Naive thymus-derived CD8-positive, alpha-beta T cell (primary cell): ENCODE measurements around the gene NCOA6. TPM values are rescaled to one million over a fixed set of nuclear protein-coding genes. Genes with fewer than 3 reads are reported as not detected.

ENCODE experiments used
- ATAC-seq, 2 donors: fragments of 150-1000 bp; cut with Tn5 transposase in 1 of 2; sonication (Bioruptor Pico), chemical (Tn5 transposase) in 1 of 2; 1 replicate in 1 of 2; 2 replicates in 1 of 2; pipeline ENCODE4 v1.10.0; 2021; ENCODE audit warnings: mild to moderate bottlenecking in 2 of 2, moderate library complexity in 2 of 2
- POLR2A ChIA-PET: fragments of 350-600 bp; sonication (Branson Sonifier 250); formaldehyde crosslinking; loops from one replicate; lab custom pipeline; 2021; ENCODE audit warnings: antibody characterized with exemption; lab: Charles Lee
- DNase-seq, 10 donors: peaks; one replicate each; pipeline versions ENCODE4 v3.0.0 to v3.0.0-alpha.2; 2020 to 2022
- H3K27ac Mint-ChIP-seq, 10 donors: one replicate each; pipeline ENCODE4 v1.8.0; 2020 to 2022; ENCODE audit warnings: mild to moderate bottlenecking in 10 of 10, mixed read lengths in 10 of 10, moderate library complexity in 4 of 10, inconsistent platforms in 1 of 10
- H3K27me3 Mint-ChIP-seq, 5 donors: one replicate each; pipeline ENCODE4 v1.8.0; 2021 to 2022; ENCODE audit warnings: mixed read lengths in 5 of 5
- H3K36me3 Mint-ChIP-seq, 3 donors: one replicate each; pipeline ENCODE4 v1.8.0; 2020 to 2022; ENCODE audit warnings: mixed read lengths in 3 of 3, mild to moderate bottlenecking in 2 of 3, inconsistent platforms in 1 of 3
- H3K4me1 Mint-ChIP-seq, 4 donors: one replicate each; pipeline ENCODE4 v1.8.0; 2021 to 2022; ENCODE audit warnings: mixed read lengths in 4 of 4
- H3K4me3 Mint-ChIP-seq, 10 donors: one replicate each; pipeline ENCODE4 v1.8.0; 2020 to 2022; ENCODE audit warnings: mild to moderate bottlenecking in 10 of 10, mixed read lengths in 10 of 10, moderate library complexity in 6 of 10, inconsistent platforms in 1 of 10
- H3K9me3 Mint-ChIP-seq, 9 donors: one replicate each; pipeline ENCODE4 v1.8.0; 2020 to 2022; ENCODE audit warnings: mixed read lengths in 9 of 9, mild to moderate bottlenecking in 3 of 9, inconsistent platforms in 1 of 9, moderate library complexity in 1 of 9
- polyA plus RNA-seq, 3 donors: library from polyadenylated mRNA; unstranded; fragments of 300-500 nt; fragmentation: Illumina TruSeq; gene quantifications; one replicate each; pipeline ENCODE4 v1.2.3, GENCODE V29; 2021
- total RNA-seq, 8 experiments: library from RNA in 2 of 8; stranded (reverse) in 2 of 8; gene quantifications; one replicate each; pipeline ENCODE4 v1.2.3 and lab custom pipeline; 2021 to 2026

Gene NCOA6
- total and polyA plus RNA-seq, 5 experiments from 2014 or later: 2.8 to 29.2 (median 8.2) TPM

DNA sequence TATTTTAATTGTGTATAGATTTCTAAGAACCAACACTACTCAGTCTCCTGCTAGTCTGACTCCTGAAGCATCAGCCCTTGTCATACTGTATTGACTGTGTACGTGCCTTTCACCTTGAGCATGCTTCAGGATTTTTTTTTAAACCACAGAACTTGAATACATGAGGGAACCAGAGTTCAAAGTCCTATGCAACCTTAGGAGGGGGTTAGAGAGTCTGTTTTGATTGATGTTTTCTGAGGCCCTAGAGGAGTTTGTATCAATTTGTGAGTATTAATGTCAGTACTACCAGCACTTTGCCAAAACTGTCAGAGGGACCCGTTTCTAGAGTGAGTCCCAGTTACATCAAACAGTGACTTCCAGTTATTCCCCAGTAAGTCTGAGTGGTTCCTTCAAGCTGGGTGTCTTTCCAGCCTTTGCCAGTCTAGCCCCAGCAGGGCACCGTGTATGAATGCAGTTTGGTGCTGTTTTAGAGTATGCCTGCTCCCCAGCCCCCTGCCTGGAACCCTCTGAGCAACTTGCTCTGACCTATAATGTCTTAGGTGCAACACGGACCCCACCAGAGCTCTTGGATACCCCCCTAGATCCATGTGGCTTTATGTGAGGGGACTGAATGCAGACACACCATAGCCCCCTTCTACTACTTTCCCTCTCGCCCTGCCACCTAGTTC is 112.8 kb downstream of the NCOA6 start:
- ATAC-seq (no peak), DNase-seq (no peak)
- Mint-ChIP-seq H3K36me3 (peaks cover 0 to 25% (median 0%) of the 10 kb centered on the region in 3 donors), H3K27ac (peak overlapping the region in 3 of 10 donors; percentile 31 to 36 (median 33)), H3K9me3 (no peaks in the 10 kb centered on the region), H3K27me3 (no peaks in the 10 kb centered on the region), H3K4me1 (peaks cover 14 to 19% (median 16%) of the 10 kb centered on the region in 4 donors), H3K4me3 (no peak overlapping the region)
- POLR2A ChIA-PET: no interaction called here

DNA sequence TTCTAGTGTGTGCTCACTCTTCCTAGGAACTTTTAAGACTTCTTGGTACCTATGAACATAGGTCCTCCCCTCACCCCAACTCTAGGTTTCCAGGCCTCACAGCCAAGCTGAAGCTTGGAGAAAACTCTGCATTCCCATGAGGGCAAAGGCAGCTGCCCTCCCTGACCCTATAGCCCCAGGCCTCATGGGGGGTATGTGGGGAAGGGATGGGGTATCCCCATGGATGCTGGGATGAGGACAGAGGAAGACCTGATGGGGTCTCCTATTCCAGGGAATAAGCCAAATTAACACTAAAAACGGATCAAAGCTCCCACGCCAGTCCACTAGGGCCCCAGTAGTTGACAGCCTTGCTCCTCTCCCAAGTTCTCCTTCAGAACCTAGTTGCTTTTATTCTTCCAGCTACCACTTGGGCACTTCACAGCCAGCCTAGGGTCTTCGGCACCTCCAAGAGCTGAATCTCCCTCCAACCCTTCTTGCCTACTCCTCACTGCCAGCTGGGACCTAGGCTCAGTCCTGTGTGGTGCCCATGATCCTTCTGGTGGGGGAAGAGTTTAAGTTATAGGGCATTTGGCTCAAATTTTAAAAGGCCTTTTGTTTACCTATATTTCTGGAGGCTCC is 113.5 kb downstream of the NCOA6 start:
- H3K4me3 Mint-ChIP-seq: peak overlapping the region in 2 of 10 donors; percentile 14 to 30
- DNase-seq (no peak), ATAC-seq (no peak)
- H3K27ac Mint-ChIP-seq: peak overlapping the region in 3 of 10 donors; percentile 2 to 69 (median 33)
- H3K9me3 Mint-ChIP-seq: no peaks in the 10 kb centered on the region
- H3K36me3 Mint-ChIP-seq: peaks cover 0 to 21% (median 0%) of the 10 kb centered on the region in 3 donors
- H3K27me3 Mint-ChIP-seq: no peaks in the 10 kb centered on the region
- POLR2A ChIA-PET: no interaction called here
- peaks cover 14 to 19% (median 16%) of the 10 kb centered on the region in 4 donors for H3K4me1 Mint-ChIP-seq

GRCh38 chr20:34710861-34711574 is 114.4 kb downstream of the NCOA6 start:
- no peaks in the 10 kb centered on the region for H3K27me3 Mint-ChIP-seq
- H3K27ac Mint-ChIP-seq: peak overlapping the region in 5 of 10 donors; percentile 74 to 100 (median 81)
- H3K9me3 Mint-ChIP-seq: no peaks in the 10 kb centered on the region

GRCh38 chr20:34710568-34710839 is 114.9 kb downstream of the NCOA6 start:
- ATAC-seq: no peak
- POLR2A ChIA-PET: interaction anchor here (0.5 to 1.0 kb wide), 2 partner anchors 10 to 85 kb away, joined by 3 to 4 read pairs; no protein-coding TSS in a partner anchor
- no peak for DNase-seq
- Mint-ChIP-seq H3K9me3 (no peaks in the 10 kb centered on the region), H3K27me3 (no peaks in the 10 kb centered on the region), H3K27ac (peak overlapping the region in 9 of 10 donors; percentile 39 to 100 (median 80)), H3K4me3 (peak overlapping the region; percentile 72 to 92 (median 84)), H3K4me1 (peaks cover 14 to 20% (median 16%) of the 10 kb centered on the region in 4 donors), H3K36me3 (peaks cover 0 to 19% (median 0%) of the 10 kb centered on the region in 3 donors)

More at GRCh38 chr20:34710861-34711574, 114.4 kb downstream of the NCOA6 start:
- no peak for DNase-seq
- H3K36me3 Mint-ChIP-seq: peaks cover 0 to 21% (median 0%) of the 10 kb centered on the region in 3 donors
- peaks cover 14 to 19% (median 16%) of the 10 kb centered on the region in 4 donors for H3K4me1 Mint-ChIP-seq
- peak overlapping the region; percentile 72 to 92 (median 84) for H3K4me3 Mint-ChIP-seq
- POLR2A ChIA-PET: interaction anchor here (0.5 to 1.0 kb wide), 2 partner anchors 10 to 85 kb away, joined by 3 to 4 read pairs; no protein-coding TSS in a partner anchor
- ATAC-seq: no peak

DNA sequence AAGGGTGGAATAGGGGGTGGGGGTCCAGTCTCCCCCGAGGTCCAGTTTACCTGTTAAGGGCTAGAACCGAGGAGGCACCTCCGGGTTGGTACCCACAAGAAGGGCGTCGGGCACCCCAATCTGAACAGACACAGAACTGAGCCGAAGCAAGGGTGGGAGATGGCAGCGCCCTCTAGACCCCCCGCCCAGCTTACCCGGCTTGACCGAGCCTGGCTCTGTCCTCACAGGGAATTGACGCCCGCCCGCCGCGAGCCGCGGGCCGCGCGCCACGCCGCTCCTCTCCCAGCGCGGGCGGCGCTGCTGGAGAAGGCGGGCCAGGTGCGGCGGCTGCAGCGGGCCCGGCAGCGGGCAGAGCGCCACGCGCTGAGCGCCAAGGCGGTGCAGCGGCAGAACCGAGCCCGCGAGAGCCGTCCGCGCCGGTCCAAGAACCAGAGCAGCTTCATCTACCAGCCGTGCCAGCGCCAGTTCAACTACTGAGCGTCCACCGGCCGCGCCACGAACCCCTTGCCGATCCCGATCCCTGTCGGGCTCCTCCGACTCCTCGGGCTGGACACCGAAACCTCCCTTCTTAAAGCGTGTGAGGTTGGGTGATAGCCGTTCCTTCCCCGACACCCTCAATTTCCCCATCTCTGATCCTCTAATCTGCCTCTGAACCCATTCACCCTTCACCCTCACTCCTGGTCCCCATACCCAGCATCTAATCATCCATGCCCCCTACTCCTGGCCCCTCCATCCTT is 115.5 kb downstream of the NCOA6 start:
- Mint-ChIP-seq H3K27me3 (no peaks in the 10 kb centered on the region), H3K36me3 (peaks cover 0 to 15% (median 0%) of the 10 kb centered on the region in 3 donors), H3K27ac (peak overlapping the region; percentile 72 to 100 (median 93)), H3K4me3 (peak overlapping the region; percentile 72 to 93 (median 87)), H3K9me3 (no peaks in the 10 kb centered on the region), H3K4me1 (peaks cover 14 to 25% (median 18%) of the 10 kb centered on the region in 4 donors)
- DNase-seq (peak in 6 of 10 donors; percentile 39 to 73 (median 56)), ATAC-seq (peak; percentile 38 to 49)
- POLR2A ChIA-PET: interaction anchor here (1.0 to 3.6 kb wide), 3 partner anchors 11 to 194 kb away, joined by 3 to 12 read pairs (median 5); partner anchors contain the start of genes DYNLRB1 and PIGU

DNA sequence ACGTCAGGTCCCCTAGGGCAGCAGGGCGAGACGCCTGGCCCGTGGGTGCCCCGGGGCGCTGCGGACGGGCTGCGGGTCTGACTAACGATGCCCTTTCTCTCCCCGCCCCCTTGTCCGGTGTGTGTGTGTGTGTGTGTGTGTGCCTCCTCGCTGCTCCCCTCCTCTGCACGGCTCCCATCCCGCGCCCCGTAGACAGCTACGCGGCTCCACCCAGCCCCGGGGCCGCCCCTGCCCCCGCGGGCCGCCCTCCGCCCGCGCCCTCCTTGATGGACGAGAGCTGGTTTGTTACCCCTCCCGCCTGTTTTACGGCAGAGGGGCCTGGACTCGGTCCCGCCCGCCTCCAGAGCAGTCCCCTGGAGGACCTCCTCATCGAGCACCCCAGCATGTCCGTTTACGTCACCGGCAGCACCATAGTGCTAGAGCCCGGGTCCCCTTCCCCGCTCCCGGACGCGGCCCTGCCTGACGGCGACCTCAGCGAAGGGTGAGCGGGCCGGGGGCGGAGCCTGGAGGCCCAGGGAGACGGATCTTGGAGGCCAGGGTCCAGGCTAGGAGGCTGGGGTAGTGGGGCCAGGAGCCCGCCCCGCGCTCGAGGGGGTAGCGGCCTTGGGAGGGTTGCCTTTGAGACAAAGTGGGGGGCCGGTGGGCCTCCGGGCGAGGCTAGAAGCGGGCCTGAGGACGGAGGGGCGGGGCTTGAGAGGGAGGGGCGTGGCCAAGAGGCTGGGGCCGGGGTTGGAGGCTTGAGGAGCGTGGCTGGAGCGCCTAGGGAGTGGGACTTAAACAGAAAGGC is 116.2 kb downstream of the NCOA6 start:
- peaks cover 0 to 7% (median 0%) of the 10 kb centered on the region in 3 donors for H3K36me3 Mint-ChIP-seq
- POLR2A ChIA-PET: interaction anchor here (0.7 to 3.6 kb wide), 4 partner anchors 32 to 397 kb away, joined by 3 to 12 read pairs (median 4); partner anchors contain the start of genes DYNLRB1 and PIGU
- H3K27ac Mint-ChIP-seq: peak overlapping the region; percentile 53 to 100 (median 93)
- peaks cover 17 to 31% (median 23%) of the 10 kb centered on the region in 4 donors for H3K4me1 Mint-ChIP-seq
- peak overlapping the region; percentile 72 to 93 (median 87) for H3K4me3 Mint-ChIP-seq
- ATAC-seq (peak; percentile 60 to 63), DNase-seq (peak; percentile 63 to 93 (median 80))
- no peaks in the 10 kb centered on the region for H3K9me3 Mint-ChIP-seq
- H3K27me3 Mint-ChIP-seq: no peaks in the 10 kb centered on the region

DNA sequence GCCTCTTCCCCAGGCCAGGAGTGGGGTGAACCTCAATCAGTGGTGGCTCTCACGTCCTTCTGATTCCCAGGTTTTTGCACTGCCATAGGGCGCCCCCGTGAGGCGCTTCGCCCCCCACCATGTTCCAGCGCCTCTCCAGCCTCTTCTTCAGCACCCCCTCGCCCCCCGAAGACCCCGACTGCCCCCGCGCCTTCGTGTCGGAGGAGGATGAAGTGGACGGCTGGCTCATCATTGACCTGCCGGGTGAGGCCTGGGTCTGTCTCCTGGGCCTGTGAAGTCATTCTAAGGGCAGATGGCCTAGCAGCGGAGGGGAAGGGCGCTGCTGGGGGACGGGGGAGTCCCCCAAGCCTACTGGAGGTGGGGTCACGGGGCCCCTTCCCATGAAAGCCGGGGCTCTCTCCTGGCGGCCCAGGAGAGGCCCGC is 116.8 kb downstream of the NCOA6 start:
- H3K9me3 Mint-ChIP-seq: no peaks in the 10 kb centered on the region
- POLR2A ChIA-PET: interaction anchor here (0.9 to 3.6 kb wide), 4 partner anchors 31 to 406 kb away, joined by 3 to 12 read pairs (median 4); partner anchors contain the start of genes AHCY, DYNLRB1 and PIGU
- ATAC-seq (peak; percentile 16 to 18), DNase-seq (peak; percentile 46 to 80 (median 61))
- H3K4me3 Mint-ChIP-seq: peak overlapping the region; percentile 72 to 93 (median 87)
- no peaks in the 10 kb centered on the region for H3K27me3 Mint-ChIP-seq
- H3K4me1 Mint-ChIP-seq: peaks cover 19 to 35% (median 25%) of the 10 kb centered on the region in 4 donors
- peak overlapping the region in 9 of 10 donors; percentile 57 to 100 (median 93) for H3K27ac Mint-ChIP-seq
- H3K36me3 Mint-ChIP-seq: peaks cover 0 to 4% (median 0%) of the 10 kb centered on the region in 3 donors

DNA sequence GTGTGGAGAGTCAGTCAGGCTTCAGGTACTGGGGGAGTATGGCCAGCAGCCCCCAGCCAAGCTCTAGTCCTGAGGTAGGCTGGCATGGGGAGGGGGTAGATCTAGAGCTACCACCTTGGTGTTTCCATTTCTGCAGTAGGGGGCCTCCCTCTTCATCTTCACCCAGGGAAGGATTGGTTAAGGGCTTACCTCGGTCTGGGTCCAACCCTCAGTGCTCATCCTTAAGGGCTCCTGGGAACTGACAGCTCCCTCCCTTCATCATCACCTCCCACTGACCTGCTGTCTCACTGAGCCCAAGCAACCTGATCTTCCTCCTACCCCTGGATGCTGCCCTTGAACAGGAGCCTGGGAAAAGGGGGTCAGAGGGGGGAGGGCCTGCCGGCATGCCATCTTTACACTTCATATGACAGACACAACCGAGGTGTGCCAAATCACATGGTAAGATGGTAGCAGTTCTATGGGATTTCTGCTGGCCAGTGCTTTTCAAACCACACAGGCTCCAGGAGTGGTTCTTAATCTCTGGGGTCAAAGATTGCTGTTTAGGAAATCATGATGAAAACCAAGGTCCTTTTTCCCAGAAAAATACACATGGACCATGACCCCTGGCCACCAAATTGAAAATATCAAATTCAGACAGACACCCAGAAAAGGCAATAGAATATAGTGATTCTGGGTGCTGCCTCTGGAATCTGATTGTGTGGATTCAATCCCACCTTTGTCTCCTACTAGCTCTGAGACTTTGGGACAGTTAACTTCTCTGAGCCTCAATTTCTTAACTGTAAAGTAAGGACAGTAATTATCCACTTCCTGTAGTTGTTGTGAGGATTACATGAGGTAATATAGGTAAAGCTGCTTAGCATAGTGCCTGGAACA is 118.3 kb downstream of the NCOA6 start:
- Mint-ChIP-seq H3K27me3 (peaks cover 0 to 3% (median under 1%) of the 10 kb centered on the region in 5 donors), H3K36me3 (no peaks in the 10 kb centered on the region), H3K27ac (peak overlapping the region in 6 of 10 donors; percentile 48 to 100 (median 90)), H3K4me1 (peaks cover 24 to 47% (median 28%) of the 10 kb centered on the region in 4 donors), H3K4me3 (peak overlapping the region in 2 of 10 donors; percentile 3 to 86), H3K9me3 (no peaks in the 10 kb centered on the region)
- no peak for DNase-seq
- POLR2A ChIA-PET: interaction anchor here (3.6 kb wide), 1 partner anchor 30 kb away, joined by 12 read pairs; the partner anchor contains the start of gene PIGU
- ATAC-seq: no peak

- Mint-ChIP-seq H3K36me3 (no peaks in the 10 kb centered on the region), H3K9me3 (no peaks in the 10 kb centered on the region), H3K27ac (peak overlapping the region in 9 of 10 donors; percentile 18 to 100 (median 96)), H3K4me1 (peaks cover 24 to 47% (median 28%) of the 10 kb centered on the region in 4 donors), H3K27me3 (peaks cover 0 to 10% (median 5%) of the 10 kb centered on the region in 5 donors), H3K4me3 (peak overlapping the region in 4 of 10 donors; percentile 2 to 50 (median 12))
- POLR2A ChIA-PET: interaction anchor here (3.6 kb wide), 1 partner anchor 29 kb away, joined by 12 read pairs; the partner anchor contains the start of gene PIGU
- no peak for DNase-seq
- ATAC-seq: no peak
Observed at GRCh38 chr20:34706302-34706875, 119.1 kb downstream of the NCOA6 start.
